ENCODE results near the gene IL9. TPM values are rescaled to one million over a fixed set of nuclear protein-coding genes. Genes with fewer than 3 reads are reported as not detected.

Gene IL9
- total and polyA plus RNA-seq, 2 of the 13 experiments (the other 11 are each of a cell fraction or from before 2014, with no cell fraction given) = not detected

- TF ChIP-seq HDAC2 (CRISPR knock-in tag; IDR thresholded peaks at IDR 0.05) = no peak
- peak; percentile 74; the same call in 1 of the 2 replicates for TF ChIP-seq ZBTB7A (CRISPR knock-in tag; IDR thresholded peaks at IDR 0.05)
- no peak for TF ChIP-seq ZNF570 (CRISPR knock-in tag; IDR thresholded peaks at IDR 0.05; ENCODE audit: borderline replicate concordance)
- TF ChIP-seq HOXA3 (CRISPR knock-in tag; IDR thresholded peaks at IDR 0.05) = peak; percentile 84
- TF ChIP-seq CREB1 (IDR thresholded peaks at IDR 0.05) = no peak
- no peak for TF ChIP-seq CREB1 (CRISPR knock-in tag; IDR thresholded peaks at IDR 0.05)
- TF ChIP-seq RXRB (CRISPR knock-in tag; IDR thresholded peaks at IDR 0.05; ENCODE audit: borderline replicate concordance) = no peak
- TF ChIP-seq EHMT2 (IDR thresholded peaks at IDR 0.05; ENCODE audit: borderline replicate concordance, low read depth, low read length) = no peak
- TF ChIP-seq ZNF644 (CRISPR knock-in tag; IDR thresholded peaks at IDR 0.05; ENCODE audit: low read depth) = 0 out of 2 replicates have a peak, but pooled peaks have one; percentile 39
- no peak for TF ChIP-seq ZNF18 (CRISPR knock-in tag; IDR thresholded peaks at IDR 0.05; ENCODE audit: insufficient replicate concordance)
- TF ChIP-seq HNRNPLL (IDR thresholded peaks at IDR 0.05; ENCODE audit: low read depth, low read length, poor library complexity, severe bottlenecking) = peak; percentile 69
- TF ChIP-seq ZNF503 (CRISPR knock-in tag; IDR thresholded peaks at IDR 0.05) = peak; percentile 28; the same call in 1 of the 2 replicates
- TF ChIP-seq CENPBD1 (CRISPR knock-in tag; IDR thresholded peaks at IDR 0.05; ENCODE audit: borderline replicate concordance, low read depth) = no peak
- peak; percentile 56; the same call in 1 of the 2 replicates for TF ChIP-seq ZNF430 (CRISPR knock-in tag; IDR thresholded peaks at IDR 0.05)
- no peak for TF ChIP-seq ZNF224 (CRISPR knock-in tag; IDR thresholded peaks at IDR 0.05)
- no peak for TF ChIP-seq JUNB (CRISPR knock-in tag; IDR thresholded peaks at IDR 0.05; ENCODE audit: borderline replicate concordance)
- no peak for TF ChIP-seq MAFG (CRISPR knock-in tag; IDR thresholded peaks at IDR 0.05)
- no peak for TF ChIP-seq ZNF704 (CRISPR knock-in tag; IDR thresholded peaks at IDR 0.05; ENCODE audit: borderline replicate concordance)
- TF ChIP-seq TAF1 (CRISPR knock-in tag; IDR thresholded peaks at IDR 0.05) = peak; percentile 57
- 0 out of 2 replicates have a peak, but pooled peaks have one; percentile 54 for TF ChIP-seq ZFP91 (CRISPR knock-in tag; IDR thresholded peaks at IDR 0.05; ENCODE audit: borderline replicate concordance)
- TF ChIP-seq ZBTB21 (CRISPR knock-in tag; IDR thresholded peaks at IDR 0.05) = no peak
- TF ChIP-seq IRX3 (CRISPR knock-in tag; IDR thresholded peaks at IDR 0.05; ENCODE audit: borderline replicate concordance, low read depth) = no peak
Measured at GRCh38 chr5:135930029-135930948, 34.6 kb upstream of the IL9 start (continued).
